Measurements from ENCODE around the gene FCRL4. TPM values are rescaled to one million over a fixed set of nuclear protein-coding genes. Genes with fewer than 3 reads are reported as not detected.

FCRL4 gene
- total RNA-seq, 1 experiment from 2014 or later: not detected

DNA sequence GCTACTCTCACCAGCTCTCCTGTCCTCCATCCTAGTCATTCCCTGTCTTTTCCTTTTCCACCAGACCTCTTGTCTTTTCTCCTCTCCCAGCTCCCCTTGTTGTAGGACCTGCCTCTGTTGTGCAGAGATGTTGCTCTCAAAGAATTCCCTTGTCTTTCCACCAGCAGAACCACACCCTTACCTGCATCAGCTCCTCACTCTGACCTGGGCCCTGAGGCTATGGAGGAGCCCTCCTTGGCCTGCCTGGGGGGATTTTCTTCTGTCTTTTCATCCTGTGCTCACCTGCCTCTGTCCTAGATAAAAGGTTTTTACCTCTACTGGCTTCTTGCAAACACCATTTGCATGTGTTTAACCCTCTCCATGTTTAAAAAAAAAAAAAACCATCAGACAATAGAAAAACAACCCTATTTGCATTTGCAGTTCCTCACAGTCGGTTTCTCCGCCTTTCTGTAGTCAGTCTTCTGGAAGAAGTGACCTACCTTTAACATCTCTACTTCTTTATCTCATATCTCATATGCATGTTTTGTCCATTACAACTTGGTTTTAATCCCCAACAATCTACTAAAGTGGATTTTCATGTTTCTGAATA, 57.6 kb downstream of the FCRL4 start:
- Histone ChIP-seq H3K4me2 (ENCODE audit: low read length) (no peak overlapping the region), H3K27me3 (ENCODE audit: insufficient read depth, low read length) (peaks cover 63% of the 10 kb centered on the region), H3K27ac (ENCODE audit: low read depth, low read length) (no peak overlapping the region), H2AFZ (ENCODE audit: low read depth, low read length, poor library complexity, severe bottlenecking) (no peak overlapping the region), H4K20me1 (ENCODE audit: insufficient read depth) (no peaks in the 10 kb centered on the region), H3K4me1 (ENCODE audit: control insufficient read depth in 1 of 2, insufficient read depth in 2 of 2, low read length in 2 of 2) (no peaks in the 10 kb centered on the region), H3K79me2 (ENCODE audit: insufficient read depth, low read length) (no peaks in the 10 kb centered on the region), H3K9me2 (ENCODE audit: insufficient read depth) (no peaks in the 10 kb centered on the region), H3K9me3 (ENCODE audit: control insufficient read depth in 1 of 2, insufficient read depth in 1 of 2, low read depth in 1 of 2, low read length in 2 of 2) (no peaks in the 10 kb centered on the region), H3K36me3 (ENCODE audit: control insufficient read depth in 1 of 2, insufficient read depth in 2 of 2, low read length in 2 of 2) (no peaks in the 10 kb centered on the region), H3K4me3 (replicated peaks in 1 of 2; ENCODE audit: low read depth in 1 of 2, low read length in 2 of 2) (no peak overlapping the region), H3K9ac (ENCODE audit: low read length) (no peak overlapping the region)
- CTCF ChIA-PET: interaction anchor here (1.4 kb wide), 1 partner anchor 29 kb away, joined by 4 read pairs; no protein-coding TSS in a partner anchor
- DNase-seq (ENCODE audit: low read depth, low spot score) (no peak), ATAC-seq (no peak)
- POLR2A ChIA-PET: no interaction called here
- RAD21 ChIA-PET (ENCODE audit: low non-redundant PET in 1 of 2, low total read pairs in 2 of 2, uncharacterized antibody in 2 of 2, unreplicated experiment in 2 of 2): no interaction called here
- BruUV-seq (replicated peaks): no TSS peak
- intact Hi-C loops (cut with micrococcal nuclease): no loop called here
- TF ChIP-seq ATF3 (IDR thresholded peaks at IDR 0.05): no peak

GRCh38 chr1:157539568-157539967, 58.3 kb downstream of the FCRL4 start:
- H3K79me2 ChIP-seq (ENCODE audit: insufficient read depth, low read length): no peaks in the 10 kb centered on the region
- no peak overlapping the region for H2AFZ ChIP-seq (ENCODE audit: low read depth, low read length, poor library complexity, severe bottlenecking)
- H3K9me2 ChIP-seq (ENCODE audit: insufficient read depth): no peaks in the 10 kb centered on the region
- H3K27me3 ChIP-seq (ENCODE audit: insufficient read depth, low read length): peaks cover 64% of the 10 kb centered on the region
- RAD21 ChIA-PET (ENCODE audit: low non-redundant PET in 1 of 2, low total read pairs in 2 of 2, uncharacterized antibody in 2 of 2, unreplicated experiment in 2 of 2): no interaction called here
- H3K4me3 ChIP-seq (replicated peaks in 1 of 2; ENCODE audit: low read depth in 1 of 2, low read length in 2 of 2): no peak overlapping the region
- H3K27ac ChIP-seq (ENCODE audit: low read depth, low read length): no peak overlapping the region
- intact Hi-C loops (cut with micrococcal nuclease): no loop called here
- no TSS peak for BruUV-seq (replicated peaks)
- H3K36me3 ChIP-seq (ENCODE audit: control insufficient read depth in 1 of 2, insufficient read depth in 2 of 2, low read length in 2 of 2): no peaks in the 10 kb centered on the region
- POLR2A ChIA-PET: no interaction called here
- no peaks in the 10 kb centered on the region for H3K9me3 ChIP-seq (ENCODE audit: control insufficient read depth in 1 of 2, insufficient read depth in 1 of 2, low read depth in 1 of 2, low read length in 2 of 2)
- DNase-seq (ENCODE audit: low read depth, low spot score) (no peak), ATAC-seq (no peak)
- H3K9ac ChIP-seq (ENCODE audit: low read length): no peak overlapping the region
- CTCF ChIA-PET: interaction anchor here (1.3 to 1.4 kb wide), 2 partner anchors 30 to 34 kb away, joined by 3 to 4 read pairs; no protein-coding TSS in a partner anchor
- no peaks in the 10 kb centered on the region for H4K20me1 ChIP-seq (ENCODE audit: insufficient read depth)
- H3K4me2 ChIP-seq (ENCODE audit: low read length): no peak overlapping the region
- no peaks in the 10 kb centered on the region for H3K4me1 ChIP-seq (ENCODE audit: control insufficient read depth in 1 of 2, insufficient read depth in 2 of 2, low read length in 2 of 2)
- TF ChIP-seq SP1 (IDR thresholded peaks at IDR 0.05; ENCODE audit: low read depth) (no peak), ZBTB33 (IDR thresholded peaks at IDR 0.05; ENCODE audit: extremely low read depth, insufficient replicate concordance, low read length) (no peak), ZFX (IDR thresholded peaks at IDR 0.05) (no peak), CBX3 (IDR thresholded peaks at IDR 0.05; ENCODE audit: low read depth) (no peak), CTCF (IDR thresholded peaks at IDR 0.05 in 2 of 3, conservative IDR thresholded peaks at IDR 0.05 in 1 of 3; ENCODE audit: borderline replicate concordance in 1 of 3, insufficient read depth in 1 of 3, low read depth in 2 of 3, low read length in 2 of 3) (no peak), ZNF274 (IDR thresholded peaks at IDR 0.05; ENCODE audit: low read depth, low read length) (no peak), EZH2phosphoT487 (IDR thresholded peaks at IDR 0.05; ENCODE audit: borderline replicate concordance) (no peak), TCF7L2 (IDR thresholded peaks at IDR 0.05; ENCODE audit: borderline replicate concordance, extremely low read depth, insufficient read depth, insufficient read length) (no peak), EGR1 (IDR thresholded peaks at IDR 0.05; ENCODE audit: low read depth) (no peak), ATF3 (IDR thresholded peaks at IDR 0.05) (no peak), POLR2AphosphoS5 (IDR thresholded peaks at IDR 0.05; ENCODE audit: low read depth, low read length) (no peak)
- TF ChIP-seq, protein P1, sequence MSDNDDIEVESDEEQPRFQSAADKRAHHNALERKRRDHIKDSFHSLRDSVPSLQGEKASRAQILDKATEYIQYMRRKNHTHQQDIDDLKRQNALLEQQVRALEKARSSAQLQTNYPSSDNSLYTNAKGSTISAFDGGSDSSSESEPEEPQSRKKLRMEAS (IDR thresholded peaks at IDR 0.05): no peak
